Measurements from ENCODE around the gene AGXT. TPM values are rescaled to one million over a fixed set of nuclear protein-coding genes. Genes with fewer than 3 reads are reported as not detected.
A peak's percentile ranks its signal among the peaks of the same experiment; 100 is the strongest.

The AGXT gene
- total RNA-seq, 1 donor: not detected

DNA sequence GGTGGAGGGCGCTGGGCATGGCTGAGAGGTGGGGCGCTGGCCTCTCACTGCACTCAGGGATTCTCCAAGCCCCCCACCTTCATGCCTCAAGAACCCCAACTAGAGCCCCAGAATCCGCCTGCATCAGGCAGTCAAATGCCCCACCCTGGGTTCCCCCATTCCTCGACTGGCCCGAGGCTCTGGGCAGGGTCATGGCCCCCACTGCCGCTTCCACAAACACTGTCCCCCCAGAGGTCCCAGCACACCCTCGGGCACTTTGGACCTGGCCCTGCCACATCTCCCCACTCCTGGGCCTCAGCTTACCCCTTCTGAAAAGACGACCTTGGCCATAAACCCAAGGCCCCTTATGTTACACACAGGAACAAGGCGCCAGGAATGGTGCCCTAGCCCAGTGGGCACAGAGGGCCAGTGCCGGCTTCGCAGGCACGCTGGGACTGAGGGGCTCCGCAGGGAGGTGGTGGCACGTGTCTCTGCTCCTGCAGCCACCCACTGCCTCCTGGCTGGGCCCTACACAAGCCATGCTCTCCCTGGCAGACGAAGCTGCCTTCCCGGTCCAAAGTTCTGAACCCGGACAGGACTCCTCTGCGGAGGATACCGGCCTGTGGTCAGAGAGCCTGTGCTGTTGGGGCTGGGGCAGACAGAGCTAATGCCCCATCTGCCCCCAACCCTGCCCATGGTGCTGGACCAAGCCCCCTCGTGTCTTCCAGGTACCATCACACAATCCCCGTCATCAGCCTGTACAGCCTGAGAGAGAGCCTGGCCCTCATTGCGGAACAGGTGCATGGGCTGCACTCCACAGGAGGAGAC is 6.8 kb downstream of the AGXT start:
- H3K4me3 ChIP-seq (ENCODE audit: insufficient read depth, low read length): no peak overlapping the region
- H3K4me1 ChIP-seq (ENCODE audit: insufficient read depth, low read length): no peaks in the 10 kb centered on the region
- no peaks in the 10 kb centered on the region for H4K20me1 ChIP-seq (ENCODE audit: insufficient read depth, low read length)
- H3K27me3 ChIP-seq (ENCODE audit: insufficient read depth, low read length): no peaks in the 10 kb centered on the region
- H3K4me2 ChIP-seq (ENCODE audit: insufficient read depth, low read length): no peak overlapping the region
- no peak overlapping the region for H3K27ac ChIP-seq (ENCODE audit: low read depth, low read length)
- no peaks in the 10 kb centered on the region for H3K36me3 ChIP-seq (ENCODE audit: insufficient read depth, low read length)
- peak; percentile 89 for DNase-seq (ENCODE audit: insufficient read length, low spot score, missing footprints)
- H3K79me2 ChIP-seq (ENCODE audit: insufficient read depth, low read length): no peaks in the 10 kb centered on the region
- TF ChIP-seq, protein P1, sequence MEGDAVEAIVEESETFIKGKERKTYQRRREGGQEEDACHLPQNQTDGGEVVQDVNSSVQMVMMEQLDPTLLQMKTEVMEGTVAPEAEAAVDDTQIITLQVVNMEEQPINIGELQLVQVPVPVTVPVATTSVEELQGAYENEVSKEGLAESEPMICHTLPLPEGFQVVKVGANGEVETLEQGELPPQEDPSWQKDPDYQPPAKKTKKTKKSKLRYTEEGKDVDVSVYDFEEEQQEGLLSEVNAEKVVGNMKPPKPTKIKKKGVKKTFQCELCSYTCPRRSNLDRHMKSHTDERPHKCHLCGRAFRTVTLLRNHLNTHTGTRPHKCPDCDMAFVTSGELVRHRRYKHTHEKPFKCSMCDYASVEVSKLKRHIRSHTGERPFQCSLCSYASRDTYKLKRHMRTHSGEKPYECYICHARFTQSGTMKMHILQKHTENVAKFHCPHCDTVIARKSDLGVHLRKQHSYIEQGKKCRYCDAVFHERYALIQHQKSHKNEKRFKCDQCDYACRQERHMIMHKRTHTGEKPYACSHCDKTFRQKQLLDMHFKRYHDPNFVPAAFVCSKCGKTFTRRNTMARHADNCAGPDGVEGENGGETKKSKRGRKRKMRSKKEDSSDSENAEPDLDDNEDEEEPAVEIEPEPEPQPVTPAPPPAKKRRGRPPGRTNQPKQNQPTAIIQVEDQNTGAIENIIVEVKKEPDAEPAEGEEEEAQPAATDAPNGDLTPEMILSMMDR (IDR thresholded peaks at IDR 0.05; ENCODE audit: extremely low read depth, low read depth, low read length): no peak
- H3K9me3 ChIP-seq (ENCODE audit: low read depth, low read length): no peaks in the 10 kb centered on the region
- no peak overlapping the region for H2AFZ ChIP-seq (ENCODE audit: low read length)

DNA sequence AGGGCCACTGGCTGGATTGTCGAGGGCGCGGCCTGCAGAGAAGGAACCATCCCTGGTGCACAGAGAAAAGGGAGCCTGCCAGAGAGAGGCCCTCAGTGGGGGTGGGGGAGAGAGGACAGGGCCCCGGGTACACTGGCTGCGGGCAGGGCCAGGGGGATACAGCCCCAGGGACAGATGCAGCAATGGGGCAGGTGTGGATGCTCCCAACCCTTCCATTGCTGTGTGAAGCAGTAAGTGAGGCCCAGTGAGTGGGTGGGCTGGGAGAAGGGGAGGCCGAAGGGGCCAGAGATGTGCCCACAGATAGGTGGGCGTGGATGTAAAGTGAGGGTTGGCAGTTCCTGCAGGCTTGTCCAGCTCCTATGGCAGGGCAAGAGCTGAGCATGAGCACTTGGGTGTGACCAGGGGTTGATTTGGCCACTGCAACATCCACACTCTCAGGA is 7.4 kb downstream of the AGXT start:
- no peaks in the 10 kb centered on the region for H3K36me3 ChIP-seq (ENCODE audit: insufficient read depth, low read length)
- H3K4me1 ChIP-seq (ENCODE audit: insufficient read depth, low read length): no peaks in the 10 kb centered on the region
- H3K4me3 ChIP-seq (ENCODE audit: insufficient read depth, low read length): no peak overlapping the region
- H3K4me2 ChIP-seq (ENCODE audit: insufficient read depth, low read length): no peak overlapping the region
- H3K27ac ChIP-seq (ENCODE audit: low read depth, low read length): no peak overlapping the region
- no peaks in the 10 kb centered on the region for H3K9me3 ChIP-seq (ENCODE audit: low read depth, low read length)
- H2AFZ ChIP-seq (ENCODE audit: low read length): no peak overlapping the region
- H3K79me2 ChIP-seq (ENCODE audit: insufficient read depth, low read length): no peaks in the 10 kb centered on the region
- H3K27me3 ChIP-seq (ENCODE audit: insufficient read depth, low read length): peaks cover 3% of the 10 kb centered on the region
- DNase-seq (ENCODE audit: insufficient read length, low spot score, missing footprints): peak; percentile 74
- no peaks in the 10 kb centered on the region for H4K20me1 ChIP-seq (ENCODE audit: insufficient read depth, low read length)
- TF ChIP-seq, protein P1 (IDR thresholded peaks at IDR 0.05; ENCODE audit: extremely low read depth, low read depth, low read length): no peak

- peak; percentile 50 for DNase-seq (ENCODE audit: insufficient read length, low spot score, missing footprints)
- Histone ChIP-seq H3K9me3 (ENCODE audit: low read depth, low read length) (no peaks in the 10 kb centered on the region), H3K36me3 (ENCODE audit: insufficient read depth, low read length) (no peaks in the 10 kb centered on the region), H3K4me1 (ENCODE audit: insufficient read depth, low read length) (no peaks in the 10 kb centered on the region), H3K4me3 (ENCODE audit: insufficient read depth, low read length) (no peak overlapping the region), H4K20me1 (ENCODE audit: insufficient read depth, low read length) (no peaks in the 10 kb centered on the region), H3K79me2 (ENCODE audit: insufficient read depth, low read length) (no peaks in the 10 kb centered on the region), H3K27me3 (ENCODE audit: insufficient read depth, low read length) (peaks cover 6% of the 10 kb centered on the region), H2AFZ (ENCODE audit: low read length) (no peak overlapping the region), H3K4me2 (ENCODE audit: insufficient read depth, low read length) (no peak overlapping the region), H3K27ac (ENCODE audit: low read depth, low read length) (no peak overlapping the region)
- TF ChIP-seq, protein P1 (IDR thresholded peaks at IDR 0.05; ENCODE audit: extremely low read depth, low read depth, low read length): no peak
Measured at GRCh38 chr2:240876475-240877251, 8.0 kb downstream of the AGXT start.

Data from osteoblast (primary cell).